Measurements from ENCODE around the gene ZNF555.
A peak's percentile ranks its signal among the peaks of the same experiment; 100 is the strongest.
"Not testable (repeated sequence)": the region's sequence is repeated elsewhere in the genome, so short reads cannot be mapped to it uniquely, and the experiment has no call there.

ZNF555 gene

DNA sequence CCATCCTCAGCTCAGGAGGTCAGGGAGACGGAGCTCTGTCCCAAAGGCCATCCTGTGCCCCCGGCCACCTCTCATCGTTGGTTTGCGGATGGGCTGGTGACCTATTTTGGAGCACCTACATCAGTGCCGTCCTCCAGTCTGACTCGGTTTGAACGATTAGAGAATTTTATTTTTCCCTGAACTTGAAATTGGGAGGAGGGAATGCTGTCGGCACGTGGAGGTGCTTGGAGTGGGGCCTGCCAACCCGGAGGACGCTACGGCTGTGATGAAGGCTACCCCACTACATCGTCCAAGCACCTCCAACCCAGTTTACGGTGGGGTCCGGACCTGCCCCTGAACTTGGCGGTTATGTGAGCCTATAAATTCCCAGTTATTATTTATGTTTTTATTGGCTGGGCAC is 24.6 kb upstream of the ZNF555 start:
- H2BK15ac ChIP-seq (ENCODE audit: low read depth, poor library complexity, severe bottlenecking): no peak overlapping the region
- H3K18ac ChIP-seq (ENCODE audit: low read depth in 1 of 2, low read length in 2 of 2): no peak overlapping the region
- no peak overlapping the region for H2AFZ ChIP-seq (ENCODE audit: low read depth, low read length)
- no peak overlapping the region for H3K4ac ChIP-seq (ENCODE audit: low read depth in 1 of 2, low read length in 2 of 2)
- no peak overlapping the region for H4K8ac ChIP-seq (ENCODE audit: low read length)
- no peak overlapping the region for H3K9ac ChIP-seq (ENCODE audit: low read length)
- no peak overlapping the region for H2BK120ac ChIP-seq (ENCODE audit: low read depth, low read length)
- H3K27ac ChIP-seq (ENCODE audit: low read length, poor library complexity, severe bottlenecking): no peak overlapping the region
- no peak for DNase-seq
- H3K4me3 ChIP-seq (ENCODE audit: insufficient read depth in 1 of 2, low read depth in 1 of 2, low read length in 2 of 2): no peak overlapping the region
- no peak overlapping the region for H2AK5ac ChIP-seq (ENCODE audit: low read length, severe bottlenecking)
- H3K4me2 ChIP-seq (ENCODE audit: low read length, poor library complexity, severe bottlenecking): no peak overlapping the region
- H4K91ac ChIP-seq (ENCODE audit: low read length): no peak overlapping the region
- H3K36me3 ChIP-seq (ENCODE audit: control insufficient read depth in 1 of 2, insufficient read depth in 2 of 2, low read depth in 1 of 2, low read length in 2 of 2): peaks cover 8 to 51% of the 10 kb centered on the region in 2 experiments
- no peak overlapping the region for H2BK5ac ChIP-seq (ENCODE audit: low read depth, low read length, poor library complexity, severe bottlenecking)
- H3K23ac ChIP-seq (ENCODE audit: low read length in 2 of 2): no peak overlapping the region
- H3K9me3 ChIP-seq (ENCODE audit: control insufficient read depth, low read length): no peaks in the 10 kb centered on the region
- no peaks in the 10 kb centered on the region for H3K27me3 ChIP-seq (ENCODE audit: control insufficient read depth in 1 of 2, insufficient read depth in 1 of 2, low read length in 2 of 2)
- WGBS: 93% methylated on average over 16 of the region's 16 CpGs
- peaks cover 13% of the 10 kb centered on the region for H3K4me1 ChIP-seq (ENCODE audit: control insufficient read depth, insufficient read depth, low read depth, low read length)
- H3K14ac ChIP-seq (ENCODE audit: low read length in 2 of 2): no peak overlapping the region
- peaks cover 10% of the 10 kb centered on the region for H3K79me1 ChIP-seq (replicated peaks; ENCODE audit: low read length, poor library complexity, severe bottlenecking)
- H2BK12ac ChIP-seq (ENCODE audit: low read length in 2 of 2): no peak overlapping the region

DNA sequence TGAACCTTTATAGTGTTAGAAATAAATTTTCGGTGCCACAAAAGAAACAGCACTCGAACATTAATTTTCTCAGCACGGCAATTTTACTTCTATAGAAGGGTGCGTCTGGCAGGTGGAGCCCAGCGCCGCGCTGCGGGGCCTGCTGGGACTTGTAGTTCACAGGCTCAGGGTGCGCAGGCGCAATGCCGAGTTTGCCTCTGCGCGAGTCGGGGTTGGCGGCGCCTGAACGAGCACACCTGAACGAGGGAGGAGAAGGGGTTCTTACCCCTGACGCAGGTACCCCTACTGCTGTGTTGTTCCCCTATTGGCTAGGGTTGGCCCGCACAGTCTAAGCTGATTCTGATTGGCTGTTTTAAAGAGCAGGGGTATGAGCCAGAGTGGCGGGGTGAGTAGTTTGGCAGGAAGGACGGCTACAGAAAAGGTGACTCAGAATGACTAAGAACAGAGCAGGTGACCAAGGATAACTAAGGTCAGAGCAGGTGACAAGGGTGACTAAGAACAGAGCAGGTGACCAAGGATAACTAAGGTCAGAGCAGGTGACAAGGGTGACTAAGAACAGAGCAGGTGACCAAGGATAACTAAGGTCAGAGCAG is 23.9 kb upstream of the ZNF555 start:
- 94% methylated on average over 21 of the region's 22 CpGs for WGBS
- not testable (repeated sequence) for H3K4me2 ChIP-seq (ENCODE audit: low read length, poor library complexity, severe bottlenecking); DNase-seq; H3K9me3 ChIP-seq (ENCODE audit: control insufficient read depth, low read length); H3K4me3 ChIP-seq (ENCODE audit: insufficient read depth in 1 of 2, low read depth in 1 of 2, low read length in 2 of 2); H2AK5ac ChIP-seq (ENCODE audit: low read length, severe bottlenecking); H2BK12ac ChIP-seq (ENCODE audit: low read length in 2 of 2); H4K8ac ChIP-seq (ENCODE audit: low read length); H2BK5ac ChIP-seq (ENCODE audit: low read depth, low read length, poor library complexity, severe bottlenecking); H3K9ac ChIP-seq (ENCODE audit: low read length); H3K18ac ChIP-seq (ENCODE audit: low read depth in 1 of 2, low read length in 2 of 2); H3K27me3 ChIP-seq (ENCODE audit: control insufficient read depth in 1 of 2, insufficient read depth in 1 of 2, low read length in 2 of 2); H3K23ac ChIP-seq (ENCODE audit: low read length in 2 of 2); H3K14ac ChIP-seq (ENCODE audit: low read length in 2 of 2); H4K91ac ChIP-seq (ENCODE audit: low read length); H2BK120ac ChIP-seq (ENCODE audit: low read depth, low read length); H2BK15ac ChIP-seq (ENCODE audit: low read depth, poor library complexity, severe bottlenecking); H2AFZ ChIP-seq (ENCODE audit: low read depth, low read length); H3K27ac ChIP-seq (ENCODE audit: low read length, poor library complexity, severe bottlenecking); H3K4ac ChIP-seq (ENCODE audit: low read depth in 1 of 2, low read length in 2 of 2)
- Histone ChIP-seq H3K79me1 (replicated peaks; ENCODE audit: low read length, poor library complexity, severe bottlenecking) (peaks cover 13% of the 10 kb centered on the region), H3K36me3 (ENCODE audit: control insufficient read depth in 1 of 2, insufficient read depth in 2 of 2, low read depth in 1 of 2, low read length in 2 of 2) (peaks cover 8 to 44% of the 10 kb centered on the region in 2 experiments), H3K4me1 (ENCODE audit: control insufficient read depth, insufficient read depth, low read depth, low read length) (peaks cover 13% of the 10 kb centered on the region)

DNA sequence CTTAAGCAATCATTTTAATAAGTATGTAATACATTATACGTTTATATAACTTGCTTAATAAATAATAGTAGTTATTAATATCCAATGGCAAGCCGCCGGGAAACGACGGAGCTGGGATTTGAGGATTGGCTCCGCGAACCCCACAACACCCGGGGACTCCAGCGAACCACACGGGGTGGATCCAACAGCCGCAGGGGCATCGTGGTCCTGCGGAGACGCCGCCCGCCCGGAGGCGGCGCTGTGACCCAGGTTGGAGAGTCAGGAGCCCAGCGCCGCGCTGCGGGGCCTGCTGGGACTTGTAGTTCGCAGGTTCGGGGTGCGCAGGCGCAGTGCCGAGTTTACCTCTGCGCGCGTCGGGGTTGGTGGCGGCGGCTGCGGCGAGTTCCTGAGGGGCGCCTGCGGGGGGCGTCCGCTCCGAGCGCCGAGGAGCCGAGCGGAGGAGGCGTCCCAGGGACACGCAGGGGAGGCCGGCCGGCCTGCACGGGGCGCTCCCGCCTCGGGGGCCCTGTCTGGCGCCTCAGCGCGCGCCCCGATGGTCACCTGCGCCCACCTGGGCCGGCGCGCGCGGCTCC is 21.6 kb upstream of the ZNF555 start, which contains the start of gene ZNF554:
TSS of gene ZNF554 (plus strand) at position 329 of the 572 bp plus-strand sequence. CDS start at position 533, 204 bp downstream.
- H3K36me3 ChIP-seq (ENCODE audit: control insufficient read depth in 1 of 2, insufficient read depth in 2 of 2, low read depth in 1 of 2, low read length in 2 of 2): peaks cover 18 to 42% of the 10 kb centered on the region in 2 experiments
- peaks cover 13% of the 10 kb centered on the region for H3K4me1 ChIP-seq (ENCODE audit: control insufficient read depth, insufficient read depth, low read depth, low read length)
- peak within 1 kb of the TSS in 1 of 2 experiments; percentile 40 for H2BK12ac ChIP-seq (ENCODE audit: low read length in 2 of 2)
- peak within 1 kb of the TSS; percentile 84 for H4K91ac ChIP-seq (ENCODE audit: low read length)
- no peak within 1 kb of the TSS for H2AK5ac ChIP-seq (ENCODE audit: low read length, severe bottlenecking)
- H3K18ac ChIP-seq (ENCODE audit: low read depth in 1 of 2, low read length in 2 of 2): peak within 1 kb of the TSS; percentile 54 to 71
- peak within 1 kb of the TSS; percentile 87 for H2AFZ ChIP-seq (ENCODE audit: low read depth, low read length)
- H3K4me3 ChIP-seq (ENCODE audit: insufficient read depth in 1 of 2, low read depth in 1 of 2, low read length in 2 of 2): peak within 1 kb of the TSS; percentile 77 to 93
- peak within 1 kb of the TSS in 1 of 2 experiments; percentile 66 for H3K23ac ChIP-seq (ENCODE audit: low read length in 2 of 2)
- H4K8ac ChIP-seq (ENCODE audit: low read length): peak within 1 kb of the TSS; percentile 96
- H3K14ac ChIP-seq (ENCODE audit: low read length in 2 of 2): peak within 1 kb of the TSS in 1 of 2 experiments; percentile 73
- DNase-seq: peak; percentile 94
- no peaks in the 10 kb centered on the region for H3K27me3 ChIP-seq (ENCODE audit: control insufficient read depth in 1 of 2, insufficient read depth in 1 of 2, low read length in 2 of 2)
- peak within 1 kb of the TSS; percentile 5 to 60 for H3K4ac ChIP-seq (ENCODE audit: low read depth in 1 of 2, low read length in 2 of 2)
- peaks cover 18% of the 10 kb centered on the region for H3K79me1 ChIP-seq (replicated peaks; ENCODE audit: low read length, poor library complexity, severe bottlenecking)
- peak within 1 kb of the TSS; percentile 96 for H3K4me2 ChIP-seq (ENCODE audit: low read length, poor library complexity, severe bottlenecking)
- no peak within 1 kb of the TSS for H2BK5ac ChIP-seq (ENCODE audit: low read depth, low read length, poor library complexity, severe bottlenecking)
- no peak within 1 kb of the TSS for H3K27ac ChIP-seq (ENCODE audit: low read length, poor library complexity, severe bottlenecking)
- peak within 1 kb of the TSS; percentile 61 for H2BK15ac ChIP-seq (ENCODE audit: low read depth, poor library complexity, severe bottlenecking)
- under 1% methylated on average over 36 of the region's 64 CpGs for WGBS
- peak within 1 kb of the TSS; percentile 86 for H3K9ac ChIP-seq (ENCODE audit: low read length)
- peaks cover 3% of the 10 kb centered on the region for H3K9me3 ChIP-seq (ENCODE audit: control insufficient read depth, low read length)
- peak within 1 kb of the TSS; percentile 69 for H2BK120ac ChIP-seq (ENCODE audit: low read depth, low read length)

DNA sequence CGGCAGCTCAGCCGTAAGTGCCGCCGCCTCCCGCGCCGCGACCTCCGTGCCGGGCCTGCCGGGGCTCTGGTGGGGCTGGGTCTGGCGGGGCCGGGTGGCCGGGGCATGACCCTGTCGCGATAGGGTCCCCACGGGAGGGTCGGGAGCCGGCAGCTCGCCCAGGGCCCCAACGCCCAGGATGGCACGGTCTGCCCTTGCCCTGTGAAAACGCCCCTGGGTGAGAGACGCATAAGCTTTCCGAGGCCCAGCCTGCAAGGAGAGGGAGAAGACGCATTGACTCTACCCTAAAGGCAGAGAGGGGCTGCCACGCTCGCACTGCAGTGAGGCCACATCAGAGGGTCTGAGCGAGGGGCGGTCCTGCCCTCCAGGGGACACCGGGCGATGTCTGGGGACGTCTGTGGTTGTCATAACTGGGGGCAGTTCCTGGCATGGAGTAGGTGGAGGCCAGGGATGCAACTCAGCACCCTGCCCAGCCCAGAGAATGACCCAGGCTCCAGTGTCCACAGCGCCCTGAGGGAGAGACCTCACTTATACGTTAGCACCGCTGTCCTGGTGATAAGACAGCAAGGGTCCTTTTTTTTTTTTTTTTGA is 21.1 kb upstream of the ZNF555 start:
- peak overlapping the region; percentile 77 to 93 for H3K4me3 ChIP-seq (ENCODE audit: insufficient read depth in 1 of 2, low read depth in 1 of 2, low read length in 2 of 2)
- H2BK12ac ChIP-seq (ENCODE audit: low read length in 2 of 2): no peak overlapping the region
- H3K27ac ChIP-seq (ENCODE audit: low read length, poor library complexity, severe bottlenecking): no peak overlapping the region
- H2AK5ac ChIP-seq (ENCODE audit: low read length, severe bottlenecking): no peak overlapping the region
- H3K4me2 ChIP-seq (ENCODE audit: low read length, poor library complexity, severe bottlenecking): peak overlapping the region; percentile 96
- H3K9me3 ChIP-seq (ENCODE audit: control insufficient read depth, low read length): peaks cover 3% of the 10 kb centered on the region
- peak overlapping the region; percentile 84 for H4K91ac ChIP-seq (ENCODE audit: low read length)
- peak overlapping the region; percentile 61 for H2BK15ac ChIP-seq (ENCODE audit: low read depth, poor library complexity, severe bottlenecking)
- H3K27me3 ChIP-seq (ENCODE audit: control insufficient read depth in 1 of 2, insufficient read depth in 1 of 2, low read length in 2 of 2): no peaks in the 10 kb centered on the region
- H2AFZ ChIP-seq (ENCODE audit: low read depth, low read length): peak overlapping the region; percentile 87
- peaks cover 13% of the 10 kb centered on the region for H3K4me1 ChIP-seq (ENCODE audit: control insufficient read depth, insufficient read depth, low read depth, low read length)
- H3K18ac ChIP-seq (ENCODE audit: low read depth in 1 of 2, low read length in 2 of 2): peak overlapping the region; percentile 54 to 71
- H4K8ac ChIP-seq (ENCODE audit: low read length): peak overlapping the region; percentile 96
- peaks cover 18 to 42% of the 10 kb centered on the region in 2 experiments for H3K36me3 ChIP-seq (ENCODE audit: control insufficient read depth in 1 of 2, insufficient read depth in 2 of 2, low read depth in 1 of 2, low read length in 2 of 2)
- H3K79me1 ChIP-seq (replicated peaks; ENCODE audit: low read length, poor library complexity, severe bottlenecking): peaks cover 18% of the 10 kb centered on the region
- peak overlapping the region in 1 of 2 experiments; percentile 66 for H3K23ac ChIP-seq (ENCODE audit: low read length in 2 of 2)
- no peak overlapping the region for H2BK5ac ChIP-seq (ENCODE audit: low read depth, low read length, poor library complexity, severe bottlenecking)
- H3K4ac ChIP-seq (ENCODE audit: low read depth in 1 of 2, low read length in 2 of 2): peak overlapping the region; percentile 5 to 60
- peak overlapping the region in 1 of 2 experiments; percentile 73 for H3K14ac ChIP-seq (ENCODE audit: low read length in 2 of 2)
- peak overlapping the region; percentile 69 for H2BK120ac ChIP-seq (ENCODE audit: low read depth, low read length)
- DNase-seq: peak; percentile 28
- WGBS: 5% methylated on average over 36 of the region's 36 CpGs
- peak overlapping the region; percentile 86 for H3K9ac ChIP-seq (ENCODE audit: low read length)
